ENCODE data around the gene NAV2.

The NAV2 gene

DNA sequence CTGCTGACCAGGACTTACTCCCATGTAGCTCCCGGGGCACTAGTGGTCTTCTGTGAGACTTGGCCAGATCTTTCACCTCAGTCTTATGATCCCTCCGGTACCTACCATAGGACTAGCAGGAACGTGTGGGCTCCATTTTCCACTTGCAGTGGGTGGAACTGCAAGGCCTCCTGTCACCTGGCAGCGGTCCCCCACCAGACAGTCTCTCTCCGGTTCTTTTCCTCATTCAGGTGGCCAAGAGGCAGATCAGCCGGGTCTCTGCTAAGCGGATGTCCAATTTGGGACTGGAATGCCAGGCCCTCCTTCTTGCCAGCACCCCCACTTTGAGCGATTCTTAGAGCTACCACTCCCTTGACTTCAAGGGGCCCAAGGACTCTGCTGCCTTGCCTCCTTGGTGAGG lies 158.9 kb downstream of the NAV2 start:
- Histone ChIP-seq H3K9me3 (ENCODE audit: control insufficient read depth, low read length) (no peaks in the 10 kb centered on the region), H3K4me3 (ENCODE audit: low read length) (no peak overlapping the region)

DNA sequence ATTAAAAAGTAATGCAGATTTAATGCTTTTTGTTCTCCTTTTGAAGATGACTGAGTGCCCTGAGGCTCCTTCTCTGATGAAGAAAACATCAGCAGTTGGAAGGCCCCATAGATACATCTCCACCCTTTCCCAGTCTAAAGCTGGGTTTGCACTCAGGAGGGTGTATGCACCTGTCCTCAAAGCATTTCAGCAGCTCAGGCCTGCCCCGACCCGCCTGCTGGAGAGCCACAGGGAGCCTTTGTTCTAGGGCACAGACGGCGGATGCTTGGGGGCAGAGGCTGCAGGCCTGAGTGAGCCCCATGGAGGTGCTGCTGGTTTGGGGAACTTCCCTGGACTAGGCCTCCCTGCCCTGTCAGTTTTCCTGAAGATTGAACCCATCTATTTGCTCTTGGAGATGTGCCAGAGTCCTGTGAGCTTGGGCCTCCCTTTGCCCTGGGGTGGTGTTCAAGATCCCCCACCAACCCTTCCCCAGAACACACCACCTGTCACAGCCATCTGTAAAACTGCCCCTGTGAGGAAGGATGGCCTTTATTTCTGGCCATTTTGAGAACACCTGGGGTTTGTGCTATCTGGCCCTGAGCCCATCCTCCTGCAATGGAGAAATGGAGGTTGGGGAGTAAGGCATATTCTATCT lies 160.0 kb downstream of the NAV2 start:
- no peaks in the 10 kb centered on the region for H3K9me3 ChIP-seq (ENCODE audit: control insufficient read depth, low read length)
- peaks cover 5% of the 10 kb centered on the region for H3K4me1 ChIP-seq (ENCODE audit: control insufficient read depth, insufficient read depth, low read length)
- H3K4me3 ChIP-seq (ENCODE audit: low read length), result no peak overlapping the region
- no peak overlapping the region for H3K9ac ChIP-seq (ENCODE audit: low read length)
- H3K36me3 ChIP-seq (ENCODE audit: control insufficient read depth, insufficient read depth, low read length), result no peaks in the 10 kb centered on the region
- H3K27me3 ChIP-seq (ENCODE audit: control insufficient read depth, insufficient read depth, low read length), result no peaks in the 10 kb centered on the region

More for the DNA sequence above, 158.9 kb downstream of the NAV2 start:
- Histone ChIP-seq H3K9ac (ENCODE audit: low read length) (no peak overlapping the region), H3K4me1 (ENCODE audit: control insufficient read depth, insufficient read depth, low read length) (peaks cover 5% of the 10 kb centered on the region), H3K36me3 (ENCODE audit: control insufficient read depth, insufficient read depth, low read length) (no peaks in the 10 kb centered on the region), H3K27me3 (ENCODE audit: control insufficient read depth, insufficient read depth, low read length) (no peaks in the 10 kb centered on the region)

DNA sequence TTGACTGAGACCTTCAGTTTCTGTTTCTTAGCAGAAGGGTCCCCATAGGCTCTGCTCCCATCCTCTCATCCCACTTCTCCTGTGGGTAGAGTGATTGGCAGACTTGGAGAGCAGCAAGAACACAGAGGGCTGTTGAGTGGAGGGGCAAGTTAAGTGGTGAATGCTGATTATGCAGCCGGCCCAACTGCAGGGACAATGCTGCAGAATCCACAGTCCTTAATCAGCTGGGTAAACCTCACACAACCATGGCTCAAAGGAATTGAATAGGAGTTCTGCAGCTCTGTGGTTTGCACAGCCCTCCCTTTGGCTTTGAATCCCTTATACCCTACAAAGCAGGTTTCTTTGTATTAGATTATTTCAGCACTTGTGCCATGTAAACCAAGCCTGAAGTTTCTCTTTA lies 161.1 kb downstream of the NAV2 start:
- no peaks in the 10 kb centered on the region for H3K4me1 ChIP-seq (ENCODE audit: control insufficient read depth, insufficient read depth, low read length)
- H3K4me3 ChIP-seq (ENCODE audit: low read length), result no peak overlapping the region
- no peaks in the 10 kb centered on the region for H3K36me3 ChIP-seq (ENCODE audit: control insufficient read depth, insufficient read depth, low read length)
- no peaks in the 10 kb centered on the region for H3K27me3 ChIP-seq (ENCODE audit: control insufficient read depth, insufficient read depth, low read length)
- no peak overlapping the region for H3K9ac ChIP-seq (ENCODE audit: low read length)
- no peaks in the 10 kb centered on the region for H3K9me3 ChIP-seq (ENCODE audit: control insufficient read depth, low read length)

DNA sequence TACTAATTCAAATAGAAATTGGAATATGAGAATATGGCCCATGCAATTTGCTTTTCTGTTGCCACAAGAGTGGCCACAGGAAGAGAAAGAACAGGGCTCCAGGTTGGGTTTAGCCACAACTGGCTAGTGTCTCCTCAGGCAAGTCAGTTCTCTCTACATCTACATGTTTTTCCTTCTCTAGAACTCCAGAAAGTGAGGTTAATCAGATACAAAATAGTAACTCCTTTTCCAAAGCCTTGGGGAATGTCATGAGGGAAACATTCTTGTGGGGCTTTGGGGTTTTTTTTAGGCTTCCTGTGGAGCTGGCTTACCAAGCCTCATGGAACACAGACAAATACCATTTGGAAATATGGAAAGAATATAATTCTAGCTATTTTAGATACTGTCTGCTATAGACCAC lies 161.6 kb downstream of the NAV2 start:
- Histone ChIP-seq H3K9me3 (ENCODE audit: control insufficient read depth, low read length) (no peaks in the 10 kb centered on the region), H3K27me3 (ENCODE audit: control insufficient read depth, insufficient read depth, low read length) (no peaks in the 10 kb centered on the region), H3K9ac (ENCODE audit: low read length) (no peak overlapping the region), H3K36me3 (ENCODE audit: control insufficient read depth, insufficient read depth, low read length) (no peaks in the 10 kb centered on the region), H3K4me3 (ENCODE audit: low read length) (no peak overlapping the region), H3K4me1 (ENCODE audit: control insufficient read depth, insufficient read depth, low read length) (no peaks in the 10 kb centered on the region)

DNA sequence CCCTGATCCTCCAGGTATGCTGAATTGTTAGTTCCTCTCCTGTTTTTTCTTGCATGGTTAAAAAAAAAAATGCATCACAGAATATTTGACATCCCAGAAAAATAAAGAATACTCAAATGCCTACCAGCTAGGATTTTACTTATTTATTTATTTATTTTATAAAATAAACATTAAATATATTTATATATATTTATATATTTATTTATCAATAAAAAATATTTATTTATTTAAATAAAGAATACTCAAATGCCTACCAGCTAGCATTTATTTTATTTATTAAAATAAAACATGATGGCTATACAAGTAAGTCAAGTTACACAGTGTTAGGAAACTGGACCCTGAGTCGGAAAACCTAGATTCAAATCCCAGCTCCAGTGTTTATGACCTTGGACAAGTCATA lies 164.1 kb downstream of the NAV2 start:
- Histone ChIP-seq H3K9ac (ENCODE audit: low read length) (no peak overlapping the region), H3K27me3 (ENCODE audit: control insufficient read depth, insufficient read depth, low read length) (no peaks in the 10 kb centered on the region), H3K9me3 (ENCODE audit: control insufficient read depth, low read length) (no peaks in the 10 kb centered on the region), H3K36me3 (ENCODE audit: control insufficient read depth, insufficient read depth, low read length) (no peaks in the 10 kb centered on the region), H3K4me3 (ENCODE audit: low read length) (no peak overlapping the region), H3K4me1 (ENCODE audit: control insufficient read depth, insufficient read depth, low read length) (no peaks in the 10 kb centered on the region)

DNA sequence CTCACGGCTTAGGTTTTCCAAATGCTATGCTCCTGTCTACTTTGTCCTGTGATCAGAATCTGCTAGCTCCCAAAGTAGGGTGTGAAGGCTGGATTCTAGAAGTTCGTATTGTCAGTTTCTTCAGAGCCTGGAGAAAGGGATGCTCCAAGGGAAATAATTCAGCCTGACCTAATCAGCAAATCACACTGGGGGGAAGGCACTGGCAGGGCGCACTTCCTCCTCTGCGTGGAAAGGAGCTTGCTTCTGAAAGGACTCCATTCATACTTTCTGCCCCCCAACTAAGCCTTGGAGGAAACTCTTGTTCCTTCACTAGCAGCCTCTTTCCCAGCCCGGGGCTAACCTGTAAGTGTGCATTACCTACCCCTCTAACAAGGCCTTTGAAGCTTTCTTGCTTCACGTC lies 165.9 kb downstream of the NAV2 start:
- Histone ChIP-seq H3K4me1 (ENCODE audit: control insufficient read depth, insufficient read depth, low read length) (no peaks in the 10 kb centered on the region), H3K27me3 (ENCODE audit: control insufficient read depth, insufficient read depth, low read length) (no peaks in the 10 kb centered on the region), H3K36me3 (ENCODE audit: control insufficient read depth, insufficient read depth, low read length) (no peaks in the 10 kb centered on the region), H3K9ac (ENCODE audit: low read length) (no peak overlapping the region), H3K4me3 (ENCODE audit: low read length) (no peak overlapping the region), H3K9me3 (ENCODE audit: control insufficient read depth, low read length) (no peaks in the 10 kb centered on the region)

DNA sequence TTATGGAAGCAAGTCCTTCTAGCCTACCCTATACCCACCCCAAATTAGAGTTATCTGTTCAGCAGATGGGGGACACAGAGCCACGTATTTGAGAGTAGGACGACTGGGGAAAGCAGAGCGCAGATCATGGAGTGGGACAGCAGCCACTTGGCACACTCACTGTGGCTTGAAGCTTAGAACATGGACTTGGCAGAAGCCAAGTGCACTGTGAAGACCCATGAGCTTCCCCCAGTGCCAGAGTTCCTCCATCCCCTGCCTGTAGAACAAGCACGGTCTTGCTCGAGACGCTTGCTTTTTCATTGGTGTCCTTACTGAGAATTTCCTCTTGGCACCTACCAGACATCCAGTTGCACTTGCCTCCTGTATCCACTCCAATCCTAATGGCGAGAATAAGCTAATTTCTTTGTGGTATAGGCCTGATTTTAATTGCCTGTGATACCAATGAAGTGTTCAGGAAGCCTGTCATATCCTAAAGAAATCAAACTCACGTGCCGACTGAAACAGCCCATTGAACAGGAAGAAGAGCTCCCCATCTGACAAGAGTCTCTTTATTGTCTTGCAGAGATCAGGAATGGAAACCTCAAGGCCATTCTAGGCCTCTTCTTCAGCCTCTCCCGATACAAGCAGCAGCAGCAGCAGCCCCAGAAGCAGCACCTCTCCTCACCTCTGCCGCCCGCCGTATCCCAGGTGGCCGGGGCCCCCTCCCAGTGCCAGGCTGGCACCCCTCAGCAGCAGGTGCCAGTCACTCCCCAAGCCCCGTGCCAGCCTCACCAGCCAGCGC lies 166.9 kb downstream of the NAV2 start:
- Histone ChIP-seq H3K36me3 (ENCODE audit: control insufficient read depth, insufficient read depth, low read length) (no peaks in the 10 kb centered on the region), H3K4me1 (ENCODE audit: control insufficient read depth, insufficient read depth, low read length) (no peaks in the 10 kb centered on the region), H3K9ac (ENCODE audit: low read length) (no peak overlapping the region)

DNA sequence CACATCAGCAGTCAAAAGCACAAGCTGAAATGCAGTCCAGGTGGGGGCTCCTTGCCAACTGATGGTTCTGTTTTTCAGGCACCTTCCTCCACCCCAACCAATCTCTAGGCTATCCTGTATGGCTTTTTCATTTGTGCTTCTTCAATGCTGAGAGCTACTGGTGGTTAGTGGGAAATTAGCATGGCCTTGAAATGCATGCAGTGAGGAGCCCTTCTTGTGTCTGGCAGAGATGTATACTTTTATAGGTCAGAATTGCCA lies 167.4 kb downstream of the NAV2 start:
- Histone ChIP-seq H3K9me3 (ENCODE audit: control insufficient read depth, low read length) (no peaks in the 10 kb centered on the region), H3K36me3 (ENCODE audit: control insufficient read depth, insufficient read depth, low read length) (no peaks in the 10 kb centered on the region), H3K4me1 (ENCODE audit: control insufficient read depth, insufficient read depth, low read length) (no peaks in the 10 kb centered on the region), H3K9ac (ENCODE audit: low read length) (no peak overlapping the region), H3K4me3 (ENCODE audit: low read length) (no peak overlapping the region), H3K27me3 (ENCODE audit: control insufficient read depth, insufficient read depth, low read length) (no peaks in the 10 kb centered on the region)

More for the DNA sequence above, 166.9 kb downstream of the NAV2 start:
- Histone ChIP-seq H3K4me3 (ENCODE audit: low read length) (no peak overlapping the region), H3K9me3 (ENCODE audit: control insufficient read depth, low read length) (no peaks in the 10 kb centered on the region), H3K27me3 (ENCODE audit: control insufficient read depth, insufficient read depth, low read length) (no peaks in the 10 kb centered on the region)

DNA sequence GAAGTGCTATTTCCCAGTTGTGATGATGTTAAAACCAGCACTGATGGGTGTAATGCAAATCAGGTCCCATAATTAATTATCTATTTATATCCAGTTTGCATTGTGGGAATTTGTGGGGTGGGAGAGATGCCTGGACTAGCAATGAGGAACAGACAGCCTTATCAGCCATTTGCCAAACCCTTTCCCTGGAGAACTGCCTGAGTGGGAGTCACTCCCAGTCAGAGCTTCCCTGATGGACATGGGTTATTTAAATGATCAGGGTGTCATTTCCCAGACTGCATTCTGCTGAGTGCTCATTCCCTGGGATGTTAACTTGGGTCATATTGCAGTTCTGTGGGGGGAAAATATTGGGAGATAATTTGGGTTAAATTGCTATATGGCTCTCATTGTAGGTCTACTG lies 168.5 kb downstream of the NAV2 start:
- Histone ChIP-seq H3K4me3 (ENCODE audit: low read length) (no peak overlapping the region), H3K4me1 (ENCODE audit: control insufficient read depth, insufficient read depth, low read length) (no peaks in the 10 kb centered on the region), H3K36me3 (ENCODE audit: control insufficient read depth, insufficient read depth, low read length) (no peaks in the 10 kb centered on the region), H3K27me3 (ENCODE audit: control insufficient read depth, insufficient read depth, low read length) (no peaks in the 10 kb centered on the region), H3K9me3 (ENCODE audit: control insufficient read depth, low read length) (no peaks in the 10 kb centered on the region), H3K9ac (ENCODE audit: low read length) (no peak overlapping the region)

DNA sequence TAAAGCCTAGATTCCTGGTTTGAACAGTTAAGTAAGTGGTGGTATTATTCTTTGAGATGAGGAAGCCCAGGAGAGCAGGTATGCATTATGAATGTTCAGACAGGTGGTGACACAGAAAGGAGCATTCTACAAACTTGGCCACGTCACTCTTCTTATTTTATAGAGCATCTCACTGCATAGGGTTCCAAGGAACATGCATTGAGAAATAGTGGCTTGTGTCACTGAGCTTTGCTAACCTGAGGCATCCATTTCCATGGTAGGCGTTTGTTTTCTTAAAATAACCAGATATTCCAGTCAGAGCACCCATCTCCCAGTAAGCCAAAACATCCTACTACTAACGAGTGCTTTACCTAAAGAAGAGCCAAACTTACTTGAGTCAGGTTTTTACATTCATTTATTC lies 169.7 kb downstream of the NAV2 start:
- no peaks in the 10 kb centered on the region for H3K27me3 ChIP-seq (ENCODE audit: control insufficient read depth, insufficient read depth, low read length)
- no peaks in the 10 kb centered on the region for H3K9me3 ChIP-seq (ENCODE audit: control insufficient read depth, low read length)
- H3K36me3 ChIP-seq (ENCODE audit: control insufficient read depth, insufficient read depth, low read length), result no peaks in the 10 kb centered on the region
- no peak overlapping the region for H3K9ac ChIP-seq (ENCODE audit: low read length)
- H3K4me3 ChIP-seq (ENCODE audit: low read length), result no peak overlapping the region
- H3K4me1 ChIP-seq (ENCODE audit: control insufficient read depth, insufficient read depth, low read length), result no peaks in the 10 kb centered on the region

DNA sequence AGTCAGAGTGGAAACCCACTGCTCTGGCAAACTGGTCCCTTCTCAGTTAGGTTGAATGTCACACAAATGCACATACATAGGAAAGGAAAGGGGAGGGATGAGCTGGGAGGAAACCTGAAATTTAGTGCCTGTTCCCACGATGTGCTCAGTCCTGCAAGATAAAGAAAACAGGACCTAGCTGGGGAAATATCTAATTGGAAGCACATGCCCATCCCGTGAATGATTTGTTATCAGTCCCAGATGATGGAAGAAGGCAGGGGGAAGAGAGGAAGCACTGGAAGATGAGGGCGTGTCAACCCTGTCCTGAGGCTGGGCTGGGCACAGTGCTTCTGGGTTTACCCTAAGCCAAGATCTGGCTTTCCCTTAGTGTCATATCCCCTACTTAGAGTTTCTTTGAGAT lies 173.9 kb downstream of the NAV2 start:
- no peaks in the 10 kb centered on the region for H3K36me3 ChIP-seq (ENCODE audit: control insufficient read depth, insufficient read depth, low read length)
- H3K4me3 ChIP-seq (ENCODE audit: low read length), result no peak overlapping the region
- no peaks in the 10 kb centered on the region for H3K4me1 ChIP-seq (ENCODE audit: control insufficient read depth, insufficient read depth, low read length)
- H3K27me3 ChIP-seq (ENCODE audit: control insufficient read depth, insufficient read depth, low read length), result no peaks in the 10 kb centered on the region
- H3K9me3 ChIP-seq (ENCODE audit: control insufficient read depth, low read length), result no peaks in the 10 kb centered on the region
- no peak overlapping the region for H3K9ac ChIP-seq (ENCODE audit: low read length)

DNA sequence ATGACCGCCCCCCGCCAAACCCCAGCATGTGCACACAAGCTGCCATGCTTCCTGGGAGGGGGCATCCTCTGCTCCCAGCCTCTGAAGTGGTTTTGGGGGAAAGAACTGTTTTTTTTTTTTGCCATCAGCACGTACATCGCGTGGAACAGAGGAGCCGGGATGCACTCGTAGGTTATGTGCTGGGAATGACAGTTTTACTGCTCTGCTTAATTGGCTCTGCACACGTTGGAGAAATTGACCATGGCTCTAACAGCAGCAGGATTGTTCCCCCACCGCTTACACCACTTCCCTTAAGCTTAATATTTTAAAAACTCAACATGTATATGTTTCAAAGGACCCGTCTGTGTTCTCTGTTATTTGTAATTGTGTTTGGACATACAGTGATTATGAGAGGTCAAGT lies 175.2 kb downstream of the NAV2 start:
- Histone ChIP-seq H3K9me3 (ENCODE audit: control insufficient read depth, low read length) (no peaks in the 10 kb centered on the region), H3K4me1 (ENCODE audit: control insufficient read depth, insufficient read depth, low read length) (no peaks in the 10 kb centered on the region), H3K36me3 (ENCODE audit: control insufficient read depth, insufficient read depth, low read length) (no peaks in the 10 kb centered on the region), H3K4me3 (ENCODE audit: low read length) (no peak overlapping the region), H3K27me3 (ENCODE audit: control insufficient read depth, insufficient read depth, low read length) (no peaks in the 10 kb centered on the region), H3K9ac (ENCODE audit: low read length) (no peak overlapping the region)

DNA sequence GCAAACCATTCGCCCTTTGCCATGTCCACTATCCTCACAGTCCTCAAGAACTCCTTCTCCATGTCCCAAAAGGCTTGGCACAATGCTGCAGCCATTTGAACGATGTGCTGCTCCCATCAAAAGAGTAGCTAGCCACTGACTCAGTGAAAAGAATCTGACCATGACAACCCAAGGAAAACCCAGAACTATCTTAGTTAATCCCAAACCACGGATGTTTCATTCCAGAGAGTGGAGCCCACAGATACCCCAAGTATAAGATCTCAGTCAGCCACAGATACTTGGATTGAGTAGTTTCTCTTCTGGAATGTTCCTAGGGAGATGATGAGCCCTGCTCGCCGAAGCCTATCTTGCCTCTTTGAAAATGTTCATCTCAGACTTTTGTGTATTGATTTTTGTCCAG lies 176.9 kb downstream of the NAV2 start:
- Histone ChIP-seq H3K27me3 (ENCODE audit: control insufficient read depth, insufficient read depth, low read length) (no peaks in the 10 kb centered on the region), H3K4me1 (ENCODE audit: control insufficient read depth, insufficient read depth, low read length) (no peaks in the 10 kb centered on the region), H3K36me3 (ENCODE audit: control insufficient read depth, insufficient read depth, low read length) (no peaks in the 10 kb centered on the region), H3K9me3 (ENCODE audit: control insufficient read depth, low read length) (no peaks in the 10 kb centered on the region), H3K9ac (ENCODE audit: low read length) (no peak overlapping the region), H3K4me3 (ENCODE audit: low read length) (no peak overlapping the region)
